Activated CD4-positive, CD25-positive, alpha-beta regulatory T cell treated with anti-CD3 and anti-CD28 coated beads, Interleukin-2, amount 50 U/mL, for 72 hours (primary cell): ENCODE results near the gene DBH.

Source experiments
- DNase-seq: peaks from one replicate; pipeline ENCODE4 v3.0.0; 2021

The DBH gene

GRCh38 chr9:133686642-133687575 lies 50.7 kb downstream of the DBH start:
- DNase-seq = no peak

DNA sequence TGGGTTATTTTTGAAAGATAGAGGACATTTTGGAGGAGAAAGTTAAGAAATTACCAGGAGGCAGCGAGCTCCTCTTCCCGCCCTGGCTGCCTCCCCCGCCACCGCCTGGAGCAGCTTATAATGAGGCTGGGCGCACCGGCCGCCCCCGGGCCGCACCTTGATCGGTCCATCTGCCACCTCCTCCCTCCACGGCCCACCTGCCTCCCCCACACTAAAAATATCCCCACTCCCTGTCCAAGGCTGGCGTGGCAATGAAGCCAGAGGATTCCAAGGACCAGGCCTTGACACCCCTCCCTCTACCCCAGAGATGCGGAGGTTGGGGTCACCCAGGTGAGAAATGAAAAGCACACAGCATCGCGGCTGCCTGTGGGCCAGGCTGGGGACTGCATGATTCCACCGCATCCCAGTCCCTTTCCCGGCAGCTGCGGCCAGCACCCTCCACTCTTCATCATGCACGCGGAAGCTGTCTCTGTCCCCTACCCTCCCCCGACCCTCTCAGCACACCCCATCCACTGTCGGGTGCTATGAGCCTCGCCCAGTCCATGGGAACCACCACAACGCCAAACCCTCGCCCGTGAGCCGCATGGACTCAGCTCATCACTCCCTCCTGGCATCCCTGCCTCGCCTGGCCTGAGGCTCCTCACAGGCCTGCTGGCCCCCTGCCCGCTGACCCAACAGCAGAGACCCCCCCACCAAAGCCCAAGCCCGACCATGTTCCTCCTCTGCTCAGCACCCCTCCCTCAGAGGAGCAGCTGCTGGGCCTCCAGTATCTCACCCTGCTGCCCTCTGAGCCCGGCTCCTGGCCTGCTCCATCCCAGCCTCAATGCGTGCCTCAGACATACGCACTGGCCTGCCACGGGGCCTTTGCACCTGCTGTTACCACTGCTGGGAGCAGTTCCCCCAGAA lies 51.9 kb downstream of the DBH start:
- DNase-seq = no peak

DNA sequence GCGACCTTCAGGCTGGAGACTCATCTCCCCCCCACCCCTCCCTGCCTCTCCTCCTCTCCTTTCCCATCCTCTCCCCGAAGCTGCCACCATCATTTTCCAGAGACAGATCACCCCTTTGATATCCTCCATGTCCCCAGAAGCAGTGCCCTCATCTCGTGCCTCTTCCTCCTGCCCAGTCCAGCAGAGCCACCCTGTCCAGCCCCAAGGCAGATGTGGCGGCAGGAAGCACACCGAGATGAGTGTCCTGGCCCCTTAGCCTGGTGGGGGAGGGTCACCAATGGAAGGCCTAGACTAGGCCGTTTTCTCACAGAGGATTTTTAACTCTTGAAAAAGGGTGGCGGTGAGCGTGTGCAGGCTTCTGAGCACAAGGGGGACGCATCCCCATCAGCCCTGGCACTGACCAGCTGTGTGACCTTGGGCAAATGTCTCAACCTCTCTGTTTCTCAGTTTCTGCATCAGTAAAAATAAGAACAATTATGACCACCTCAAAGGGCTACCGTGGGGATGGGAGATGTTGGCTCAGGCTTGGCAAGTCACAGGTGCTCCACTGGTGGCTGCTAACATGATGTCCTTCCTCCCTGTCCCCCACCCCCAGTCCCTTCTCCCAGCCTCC lies 53.1 kb downstream of the DBH start:
- no peak for DNase-seq

GRCh38 chr9:133690081-133690561 lies 54.0 kb downstream of the DBH start:
- no peak for DNase-seq

DNA sequence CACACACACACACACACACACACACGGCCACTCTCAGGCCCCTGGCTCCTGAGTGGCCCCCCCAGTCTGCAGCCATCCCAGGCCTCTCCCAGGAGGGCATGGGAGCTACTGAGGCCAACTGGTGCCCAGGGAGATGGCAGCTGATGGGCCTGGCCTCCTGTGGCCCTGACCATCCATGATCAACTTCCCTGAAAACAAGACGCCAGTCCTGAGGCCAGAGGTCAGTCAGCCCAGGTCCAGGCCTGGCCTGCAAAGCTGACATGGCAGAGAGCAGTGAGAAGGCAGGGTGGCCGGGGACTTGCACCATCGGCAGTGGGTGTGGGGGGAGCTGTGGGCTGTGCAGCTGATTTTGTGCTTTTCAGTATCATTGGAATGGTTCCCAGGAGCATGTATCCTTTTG lies 55.0 kb downstream of the DBH start:
- no peak for DNase-seq

DNA sequence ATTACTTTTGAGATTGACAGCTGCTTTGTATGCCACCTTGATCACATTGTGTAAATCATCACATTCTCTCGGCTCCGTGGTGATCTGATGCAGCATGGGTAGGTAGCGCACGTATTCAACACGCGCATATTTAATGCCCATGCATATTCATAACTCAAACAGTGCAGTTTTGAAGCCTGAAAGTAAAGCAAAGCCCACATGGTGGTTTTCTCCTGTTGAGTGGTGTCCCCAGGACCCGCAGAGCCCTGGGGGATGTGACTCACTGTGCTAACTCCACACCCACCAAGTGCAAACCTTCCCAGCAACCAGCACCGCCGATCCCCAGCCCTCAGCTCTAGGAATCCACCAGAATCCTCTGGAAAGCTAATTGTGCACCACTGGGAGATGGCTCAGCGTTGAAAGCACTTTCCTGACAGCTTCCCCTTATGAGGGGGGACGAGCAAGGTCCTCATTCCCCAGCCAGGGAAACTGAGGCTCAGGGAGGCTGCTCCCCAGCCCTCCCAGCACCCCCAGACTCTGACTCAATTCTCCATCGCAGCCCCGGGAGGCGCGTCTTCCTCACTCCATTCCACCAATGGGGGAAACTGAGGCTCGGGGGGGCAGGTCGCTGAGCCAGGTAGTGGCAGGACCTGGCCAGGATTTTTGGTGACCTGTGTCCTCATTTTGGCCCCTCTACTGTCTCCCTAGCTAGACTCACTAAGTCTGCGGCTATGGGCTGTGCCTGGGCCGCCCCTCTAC lies 55.6 kb downstream of the DBH start:
- no peak for DNase-seq

- DNase-seq = no peak
Observed at GRCh38 chr9:133692364-133692985, 56.3 kb downstream of the DBH start.

- no peak for DNase-seq
Observed at GRCh38 chr9:133693116-133693515, 57.0 kb downstream of the DBH start.

DNA sequence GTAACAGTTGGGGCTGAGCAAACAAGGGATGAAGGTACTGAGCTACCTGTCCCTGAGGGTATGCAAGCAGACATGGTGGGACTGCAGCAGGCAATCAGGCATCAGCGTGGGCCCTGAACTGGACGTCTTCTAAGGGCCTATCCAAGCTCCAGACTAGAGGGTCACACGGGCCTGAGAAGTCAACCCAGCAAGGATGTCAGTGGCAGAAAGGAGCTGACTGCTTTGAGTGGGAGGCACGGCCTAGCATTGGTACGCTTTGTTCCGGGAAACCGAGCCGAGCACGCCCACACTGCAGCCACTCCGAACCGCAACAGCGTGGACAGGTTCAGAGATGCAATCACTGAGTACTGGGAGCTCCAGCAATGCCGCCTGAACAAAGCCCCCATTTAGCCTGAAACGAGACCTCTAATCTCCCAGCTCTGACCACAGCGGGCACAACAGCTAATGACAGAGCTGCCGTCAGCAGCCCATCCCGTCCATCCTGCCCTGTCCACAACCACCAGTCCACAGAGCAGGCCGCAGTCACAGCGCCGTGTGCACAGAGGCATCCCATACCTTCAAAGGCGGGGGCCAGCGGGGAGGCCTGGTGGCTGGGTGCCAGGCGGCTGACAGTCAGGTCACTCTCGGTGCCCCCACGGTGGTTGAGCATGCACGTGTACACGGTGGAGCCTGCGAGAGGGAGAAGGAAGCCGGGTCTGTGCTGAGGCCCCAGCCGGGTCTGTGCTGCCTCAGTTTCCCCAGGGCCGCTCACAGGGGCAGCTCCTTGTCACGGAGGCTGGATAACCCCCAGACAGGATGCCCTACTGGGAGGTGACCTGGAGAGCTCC lies 57.8 kb downstream of the DBH start:
- no peak for DNase-seq

GRCh38 chr9:133694686-133695085 lies 58.5 kb downstream of the DBH start:
- DNase-seq = no peak

DNA sequence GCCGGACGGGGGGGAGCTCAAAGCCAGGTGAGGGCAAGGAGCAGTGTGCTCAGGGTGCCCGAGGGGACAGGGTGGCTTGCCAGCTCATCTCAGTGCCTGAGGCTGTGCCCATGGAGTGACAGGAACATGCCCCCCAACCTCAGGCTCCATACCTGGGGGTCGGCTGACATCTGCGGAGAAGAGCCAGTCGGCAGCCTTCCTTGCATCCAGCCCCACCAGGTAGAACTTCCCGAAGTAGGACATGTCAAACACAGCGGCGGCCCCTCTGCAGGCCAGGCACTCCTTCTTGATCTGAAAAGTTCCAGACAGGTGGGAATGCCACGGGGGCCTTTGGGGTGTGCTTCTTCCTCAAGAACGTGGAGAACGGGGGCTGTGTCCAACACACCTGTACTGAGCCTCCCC lies 59.9 kb downstream of the DBH start:
- DNase-seq = no peak

- no peak for DNase-seq
Observed at GRCh38 chr9:133699546-133699945, 63.4 kb downstream of the DBH start.

DNA sequence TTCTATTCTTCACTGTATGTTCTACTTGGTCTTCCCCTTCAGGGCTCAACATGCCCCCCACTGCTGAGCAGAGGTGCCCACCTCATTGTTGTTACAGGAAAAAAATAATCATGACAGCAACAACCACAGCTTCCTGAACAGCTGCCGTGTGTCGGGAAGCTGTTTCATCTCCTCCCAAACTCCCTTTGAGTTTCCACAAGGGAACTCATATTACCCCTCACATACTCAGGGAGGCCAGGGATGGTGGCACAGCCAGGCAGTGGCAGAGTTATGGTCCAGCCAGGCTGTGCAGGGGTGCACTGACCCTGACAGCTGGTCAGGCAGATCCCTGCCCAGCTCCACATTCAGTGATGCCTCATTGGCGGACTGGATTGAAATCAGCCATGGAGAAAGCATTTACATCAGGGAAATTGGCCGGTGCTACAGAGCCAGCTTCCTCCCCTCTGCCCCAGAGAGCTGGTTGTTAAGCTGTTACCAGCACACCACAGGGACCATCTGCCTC lies 64.7 kb downstream of the DBH start:
- no peak for DNase-seq

DNA sequence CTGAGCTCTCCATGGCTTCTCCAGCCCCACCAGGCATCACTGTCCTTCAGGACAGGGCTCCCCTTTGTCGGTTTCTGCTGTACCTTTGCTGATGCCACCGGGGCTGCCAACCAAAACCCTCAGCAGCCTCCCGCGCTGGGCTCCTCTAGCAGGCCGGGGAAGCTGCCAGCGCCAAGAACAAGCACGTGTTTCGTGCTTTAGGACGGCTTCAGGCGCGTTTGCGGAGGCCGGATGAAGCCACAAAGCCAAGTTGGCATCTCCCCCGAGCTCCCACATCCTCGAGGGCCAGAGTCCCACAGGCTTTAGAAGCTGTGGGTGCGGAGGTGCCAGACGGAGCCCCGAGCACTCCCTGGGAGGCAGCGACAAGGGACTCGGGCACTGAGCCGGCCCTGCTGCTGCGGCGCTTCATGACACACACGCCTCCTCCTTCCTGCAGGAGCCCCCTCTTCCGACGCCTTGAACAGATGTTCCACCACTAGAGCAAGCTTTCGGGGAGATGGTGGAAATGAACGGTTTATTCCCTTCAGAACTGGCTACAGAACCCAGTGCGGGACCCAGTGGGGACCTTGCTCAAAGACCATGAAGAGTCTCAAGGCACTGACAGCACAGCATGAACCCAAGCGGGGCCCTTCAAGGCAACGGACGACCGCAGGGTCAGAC lies 65.3 kb downstream of the DBH start:
- DNase-seq = peak; percentile 48

DNA sequence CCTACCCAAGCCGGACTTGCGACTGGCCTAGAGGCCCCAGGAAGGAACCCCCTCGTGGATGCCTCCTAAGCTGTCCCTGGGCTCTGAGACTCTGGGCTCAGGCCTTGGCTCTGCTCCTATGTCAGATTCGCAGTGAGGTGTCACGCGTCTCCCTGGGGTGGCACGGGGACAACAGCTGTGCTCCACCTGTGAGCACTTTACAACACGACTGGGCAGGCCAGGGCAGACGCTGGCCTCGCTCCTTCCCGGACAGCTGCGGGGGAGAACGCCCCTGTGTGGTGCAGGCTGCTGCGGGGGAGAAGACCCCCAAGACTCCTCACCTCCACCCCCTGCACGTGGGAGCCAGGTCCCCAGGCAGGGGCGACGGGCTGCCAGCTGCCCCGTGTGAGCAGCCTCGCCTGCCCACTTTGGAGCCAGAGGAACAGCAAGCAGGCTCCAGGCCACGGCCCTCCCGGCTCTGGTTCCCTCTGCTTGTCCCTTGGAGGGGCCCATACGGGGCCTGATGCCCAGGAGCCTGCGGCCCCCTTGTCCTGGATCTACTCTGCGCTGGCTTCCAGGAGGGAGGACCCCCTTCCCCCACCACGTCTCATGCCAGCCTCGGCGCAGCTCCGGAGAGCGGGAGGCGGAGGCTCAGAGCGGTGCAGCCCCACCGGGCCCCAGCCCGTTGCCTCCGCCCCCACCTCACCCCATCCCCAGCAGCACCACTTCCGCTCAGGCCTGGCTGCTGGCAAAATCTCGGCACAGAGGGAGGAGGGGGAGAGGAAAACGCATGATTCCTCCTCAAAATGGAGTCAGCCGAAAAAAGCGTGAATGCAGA lies 66.0 kb downstream of the DBH start:
- DNase-seq = peak; percentile 66

GRCh38 chr9:133702798-133703590 lies 66.8 kb downstream of the DBH start:
- DNase-seq = no peak

DNA sequence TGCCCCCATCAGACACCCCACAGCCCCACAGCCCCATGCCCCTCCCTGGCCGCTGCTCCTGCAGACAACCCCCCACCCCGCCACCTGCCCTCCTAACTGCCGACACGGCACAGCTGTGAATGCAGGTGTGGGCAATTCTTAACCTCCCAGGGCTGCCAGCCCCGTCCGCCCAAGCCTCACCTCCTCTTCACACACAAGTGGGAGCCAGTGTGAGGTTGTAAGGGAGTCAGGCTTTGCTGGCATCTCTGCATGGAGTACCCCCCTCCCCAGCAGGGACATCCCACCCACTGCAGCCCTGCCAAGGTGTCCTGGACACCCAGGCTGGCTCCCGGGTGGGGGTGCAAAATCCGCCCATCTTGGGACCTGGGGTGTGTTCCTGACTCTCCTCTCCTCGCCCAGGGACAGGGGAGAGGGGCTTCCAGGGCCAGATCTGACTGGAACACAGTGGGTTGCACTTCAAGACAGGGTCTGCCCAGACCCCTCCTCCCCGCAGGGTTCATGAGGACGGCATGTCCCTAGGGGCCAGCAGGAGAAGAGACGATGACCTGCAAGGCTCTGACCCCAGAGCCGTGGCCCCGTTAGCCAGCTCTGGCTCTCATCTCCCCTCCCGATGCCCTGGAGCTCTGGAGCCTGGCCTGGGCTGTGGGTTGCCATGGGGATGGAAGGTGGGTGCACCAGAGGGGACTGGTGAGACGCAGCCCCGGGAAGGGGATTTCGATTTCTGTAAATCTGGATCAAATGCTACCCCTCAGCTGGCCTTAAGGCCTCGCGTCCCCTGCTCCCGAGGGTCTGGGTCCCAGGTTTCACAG lies 67.6 kb downstream of the DBH start:
- peak; percentile 26 for DNase-seq
